H1 (cell line): Measurements from ENCODE around the gene PYY. TPM values are rescaled to one million over a fixed set of nuclear protein-coding genes. Genes with fewer than 3 reads are reported as not detected.

ENCODE experiments used
- RBBP5 ChIP-seq: IDR thresholded peaks from 2 replicates; pipeline ENCODE4 v1.7.1; 2012; ENCODE audit warnings: low read depth, mild to moderate bottlenecking, inconsistent platforms, low read length, moderate library complexity, borderline replicate concordance
- SAP30 ChIP-seq: fragments of 300-600 bp; sonication (generic); IDR thresholded peaks from 2 replicates; pipeline ENCODE4 v1.7.1; 2012; ENCODE audit warnings: low read length, moderate library complexity, mild to moderate bottlenecking, inconsistent platforms; ENCODE audit not compliant: insufficient read depth, insufficient replicate concordance
- polyA plus RNA-seq, 7 experiments: library from polyadenylated mRNA; depleted of rRNA in 3 of 7; stranded (reverse) in 5 of 7; unstranded in 2 of 7; fragments of >200 nt in 5 of 7; fragments of 200-250 nt in 2 of 7; gene quantifications; 1 replicate in 5 of 7; 2 replicates in 1 of 7; 4 replicates in 1 of 7; pipeline versions ENCODE4 v1.2.1 to v1.2.3, GENCODE V29; 2011 to 2013; ENCODE audit warnings: missing spikeins in 2 of 7, mixed read lengths in 2 of 7
- total RNA-seq: library from RNA; stranded (reverse); fragmentation: NEBNext Ultra II Directional; extraction: Animal tissue kit (Norgen Biotek cat#: 25700); gene quantifications from 2 replicates; pipeline ENCODE4 v1.2.1, GENCODE V29; 2021
- TF ChIP-seq, protein P1 (sequence below): fragments of 300-600 bp; sonication (generic); IDR thresholded peaks from 2 replicates; pipeline ENCODE4 v1.7.1; 2012; ENCODE audit warnings: low read length, moderate library complexity, mild to moderate bottlenecking, inconsistent platforms; ENCODE audit not compliant: insufficient replicate concordance
- TF ChIP-seq, protein P2 (sequence below): IDR thresholded peaks from 2 replicates; pipeline ENCODE4 v1.6.1; 2012; ENCODE audit warnings: inconsistent platforms

The PYY gene
- total and polyA plus RNA-seq, 2 of the 8 experiments (the other 6 are each of a cell fraction or from before 2014, with no cell fraction given) = 0.93 to 3.4 TPM

DNA sequence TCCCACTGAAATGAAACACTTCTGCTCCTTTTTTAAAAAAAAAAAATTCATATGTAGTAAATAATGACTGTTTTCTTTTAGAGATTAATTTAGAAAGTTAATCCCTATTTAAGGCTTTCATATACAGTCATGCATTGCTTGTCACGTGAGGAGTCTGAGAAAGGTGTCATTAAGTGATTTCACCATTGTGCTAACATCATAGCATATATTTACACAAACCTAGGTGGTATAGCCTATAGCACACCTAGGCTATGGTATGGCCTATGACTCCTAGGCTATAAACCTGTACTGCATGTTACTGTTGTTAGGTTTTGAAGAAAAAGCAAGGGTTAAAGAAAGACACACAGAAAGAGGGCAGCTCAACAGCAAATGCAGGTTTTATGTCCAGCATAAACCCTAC lies 25.1 kb downstream of the PYY start (continued):
- TF ChIP-seq, protein P1, sequence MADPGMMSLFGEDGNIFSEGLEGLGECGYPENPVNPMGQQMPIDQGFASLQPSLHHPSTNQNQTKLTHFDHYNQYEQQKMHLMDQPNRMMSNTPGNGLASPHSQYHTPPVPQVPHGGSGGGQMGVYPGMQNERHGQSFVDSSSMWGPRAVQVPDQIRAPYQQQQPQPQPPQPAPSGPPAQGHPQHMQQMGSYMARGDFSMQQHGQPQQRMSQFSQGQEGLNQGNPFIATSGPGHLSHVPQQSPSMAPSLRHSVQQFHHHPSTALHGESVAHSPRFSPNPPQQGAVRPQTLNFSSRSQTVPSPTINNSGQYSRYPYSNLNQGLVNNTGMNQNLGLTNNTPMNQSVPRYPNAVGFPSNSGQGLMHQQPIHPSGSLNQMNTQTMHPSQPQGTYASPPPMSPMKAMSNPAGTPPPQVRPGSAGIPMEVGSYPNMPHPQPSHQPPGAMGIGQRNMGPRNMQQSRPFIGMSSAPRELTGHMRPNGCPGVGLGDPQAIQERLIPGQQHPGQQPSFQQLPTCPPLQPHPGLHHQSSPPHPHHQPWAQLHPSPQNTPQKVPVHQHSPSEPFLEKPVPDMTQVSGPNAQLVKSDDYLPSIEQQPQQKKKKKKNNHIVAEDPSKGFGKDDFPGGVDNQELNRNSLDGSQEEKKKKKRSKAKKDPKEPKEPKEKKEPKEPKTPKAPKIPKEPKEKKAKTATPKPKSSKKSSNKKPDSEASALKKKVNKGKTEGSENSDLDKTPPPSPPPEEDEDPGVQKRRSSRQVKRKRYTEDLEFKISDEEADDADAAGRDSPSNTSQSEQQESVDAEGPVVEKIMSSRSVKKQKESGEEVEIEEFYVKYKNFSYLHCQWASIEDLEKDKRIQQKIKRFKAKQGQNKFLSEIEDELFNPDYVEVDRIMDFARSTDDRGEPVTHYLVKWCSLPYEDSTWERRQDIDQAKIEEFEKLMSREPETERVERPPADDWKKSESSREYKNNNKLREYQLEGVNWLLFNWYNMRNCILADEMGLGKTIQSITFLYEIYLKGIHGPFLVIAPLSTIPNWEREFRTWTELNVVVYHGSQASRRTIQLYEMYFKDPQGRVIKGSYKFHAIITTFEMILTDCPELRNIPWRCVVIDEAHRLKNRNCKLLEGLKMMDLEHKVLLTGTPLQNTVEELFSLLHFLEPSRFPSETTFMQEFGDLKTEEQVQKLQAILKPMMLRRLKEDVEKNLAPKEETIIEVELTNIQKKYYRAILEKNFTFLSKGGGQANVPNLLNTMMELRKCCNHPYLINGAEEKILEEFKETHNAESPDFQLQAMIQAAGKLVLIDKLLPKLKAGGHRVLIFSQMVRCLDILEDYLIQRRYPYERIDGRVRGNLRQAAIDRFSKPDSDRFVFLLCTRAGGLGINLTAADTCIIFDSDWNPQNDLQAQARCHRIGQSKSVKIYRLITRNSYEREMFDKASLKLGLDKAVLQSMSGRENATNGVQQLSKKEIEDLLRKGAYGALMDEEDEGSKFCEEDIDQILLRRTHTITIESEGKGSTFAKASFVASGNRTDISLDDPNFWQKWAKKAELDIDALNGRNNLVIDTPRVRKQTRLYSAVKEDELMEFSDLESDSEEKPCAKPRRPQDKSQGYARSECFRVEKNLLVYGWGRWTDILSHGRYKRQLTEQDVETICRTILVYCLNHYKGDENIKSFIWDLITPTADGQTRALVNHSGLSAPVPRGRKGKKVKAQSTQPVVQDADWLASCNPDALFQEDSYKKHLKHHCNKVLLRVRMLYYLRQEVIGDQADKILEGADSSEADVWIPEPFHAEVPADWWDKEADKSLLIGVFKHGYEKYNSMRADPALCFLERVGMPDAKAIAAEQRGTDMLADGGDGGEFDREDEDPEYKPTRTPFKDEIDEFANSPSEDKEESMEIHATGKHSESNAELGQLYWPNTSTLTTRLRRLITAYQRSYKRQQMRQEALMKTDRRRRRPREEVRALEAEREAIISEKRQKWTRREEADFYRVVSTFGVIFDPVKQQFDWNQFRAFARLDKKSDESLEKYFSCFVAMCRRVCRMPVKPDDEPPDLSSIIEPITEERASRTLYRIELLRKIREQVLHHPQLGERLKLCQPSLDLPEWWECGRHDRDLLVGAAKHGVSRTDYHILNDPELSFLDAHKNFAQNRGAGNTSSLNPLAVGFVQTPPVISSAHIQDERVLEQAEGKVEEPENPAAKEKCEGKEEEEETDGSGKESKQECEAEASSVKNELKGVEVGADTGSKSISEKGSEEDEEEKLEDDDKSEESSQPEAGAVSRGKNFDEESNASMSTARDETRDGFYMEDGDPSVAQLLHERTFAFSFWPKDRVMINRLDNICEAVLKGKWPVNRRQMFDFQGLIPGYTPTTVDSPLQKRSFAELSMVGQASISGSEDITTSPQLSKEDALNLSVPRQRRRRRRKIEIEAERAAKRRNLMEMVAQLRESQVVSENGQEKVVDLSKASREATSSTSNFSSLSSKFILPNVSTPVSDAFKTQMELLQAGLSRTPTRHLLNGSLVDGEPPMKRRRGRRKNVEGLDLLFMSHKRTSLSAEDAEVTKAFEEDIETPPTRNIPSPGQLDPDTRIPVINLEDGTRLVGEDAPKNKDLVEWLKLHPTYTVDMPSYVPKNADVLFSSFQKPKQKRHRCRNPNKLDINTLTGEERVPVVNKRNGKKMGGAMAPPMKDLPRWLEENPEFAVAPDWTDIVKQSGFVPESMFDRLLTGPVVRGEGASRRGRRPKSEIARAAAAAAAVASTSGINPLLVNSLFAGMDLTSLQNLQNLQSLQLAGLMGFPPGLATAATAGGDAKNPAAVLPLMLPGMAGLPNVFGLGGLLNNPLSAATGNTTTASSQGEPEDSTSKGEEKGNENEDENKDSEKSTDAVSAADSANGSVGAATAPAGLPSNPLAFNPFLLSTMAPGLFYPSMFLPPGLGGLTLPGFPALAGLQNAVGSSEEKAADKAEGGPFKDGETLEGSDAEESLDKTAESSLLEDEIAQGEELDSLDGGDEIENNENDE = no peak
- TF ChIP-seq SAP30 = no peak
- TF ChIP-seq, protein P2, sequence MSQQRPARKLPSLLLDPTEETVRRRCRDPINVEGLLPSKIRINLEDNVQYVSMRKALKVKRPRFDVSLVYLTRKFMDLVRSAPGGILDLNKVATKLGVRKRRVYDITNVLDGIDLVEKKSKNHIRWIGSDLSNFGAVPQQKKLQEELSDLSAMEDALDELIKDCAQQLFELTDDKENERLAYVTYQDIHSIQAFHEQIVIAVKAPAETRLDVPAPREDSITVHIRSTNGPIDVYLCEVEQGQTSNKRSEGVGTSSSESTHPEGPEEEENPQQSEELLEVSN = no peak
- no peak for TF ChIP-seq RBBP5
